Spleen (tissue), 13 donors: ENCODE results near the gene PXYLP1. TPM values are rescaled to one million over a fixed set of nuclear protein-coding genes. Genes with fewer than 3 reads are reported as not detected.

Source experiments
- DNase-seq: peaks from one replicate; pipeline ENCODE4 v3.0.0-alpha.2; 2020
- H3K27ac ChIP-seq, 8 donors: fragments of 200-600 bp; sonication (generic) in 7 of 8; 1 replicate in 4 of 8; 2 replicates in 4 of 8; pipeline versions ENCODE4 v1.5.0 to v1.8.0; 2016 to 2021; ENCODE audit warnings: inconsistent platforms in 4 of 8, mild to moderate bottlenecking in 4 of 8, moderate library complexity in 1 of 8
- H3K27me3 ChIP-seq, 7 donors: fragments of 200-600 bp; sonication (generic) in 6 of 7; replicated peaks in 1 of 7; 1 replicate in 4 of 7; 2 replicates in 3 of 7; pipeline versions ENCODE4 v1.5.0 to v1.8.0; 2016 to 2021; ENCODE audit warnings: inconsistent platforms in 3 of 7, mild to moderate bottlenecking in 1 of 7
- H3K36me3 ChIP-seq, 6 donors: fragments of 200-600 bp; sonication (generic) in 5 of 6; 1 replicate in 4 of 6; 2 replicates in 2 of 6; pipeline versions ENCODE4 v1.5.0 to v1.8.0; 2016 to 2021; ENCODE audit warnings: inconsistent platforms in 2 of 6
- H3K4me1 ChIP-seq, 6 donors: fragments of 200-600 bp; sonication (generic) in 5 of 6; 1 replicate in 3 of 6; 2 replicates in 3 of 6; pipeline versions ENCODE4 v1.5.0 to v1.8.0; 2016 to 2021; ENCODE audit warnings: inconsistent platforms in 3 of 6
- H3K4me3 ChIP-seq, 8 donors: fragments of 200-600 bp; sonication (generic) in 7 of 8; 1 replicate in 4 of 8; 2 replicates in 4 of 8; pipeline versions ENCODE4 v1.5.0 to v1.8.0; 2016 to 2021; ENCODE audit warnings: inconsistent platforms in 4 of 8, mild to moderate bottlenecking in 4 of 8, moderate library complexity in 2 of 8
- H3K9me3 ChIP-seq, 8 donors: fragments of 200-600 bp; sonication (generic) in 7 of 8; 1 replicate in 4 of 8; 2 replicates in 4 of 8; pipeline versions ENCODE4 v1.5.0 to v1.8.0; 2016 to 2021; ENCODE audit warnings: inconsistent platforms in 4 of 8
- CTCF ChIP-seq, 11 experiments: fragments of 200-600 bp in 7 of 11; fragments of 450-650 bp in 4 of 11; sonication (generic) in 4 of 11; IDR thresholded peaks in 8 of 11; conservative IDR thresholded peaks in 3 of 11; 1 replicate in 7 of 11; 2 replicates in 4 of 11; pipeline versions ENCODE4 v1.4.0 to v1.8.0; 2016 to 2021; ENCODE audit warnings: antibody characterized with exemption in 11 of 11, inconsistent platforms in 4 of 11, mild to moderate bottlenecking in 1 of 11
- POLR2A ChIP-seq, 3 donors: fragments of 450-650 bp; IDR thresholded peaks; one replicate each; pipeline ENCODE4 v1.5.1; 2017; ENCODE audit warnings: antibody characterized with exemption in 3 of 3, mild to moderate bottlenecking in 1 of 3
- POLR2AphosphoS5 ChIP-seq, 3 donors: sonication (generic); formaldehyde crosslinking; IDR thresholded peaks; one replicate each; pipeline ENCODE4 v1.5.1; 2017; ENCODE audit warnings: antibody characterized with exemption in 3 of 3
- WGBS, 5 donors: extraction: QIAGEN DNeasy Blood & Tissue Kit in 3 of 5; methylation state at CpG; one replicate each; pipeline versions ENCODE4 v1.1.5 to v1.1.7; 2013 to 2018; 5-methylcytosine and 5-hydroxymethylcytosine counted together
- intact Hi-C: fragments of 100-400 bp; cut with DNase I; formaldehyde crosslinking; loops from one replicate; pipeline ENCODE4 v1.15.0; 2023; ENCODE audit warnings: low total_unique reads
- long read RNA-seq, 2 donors: transcript quantifications; one replicate each; lab custom pipeline, GENCODE V29; 2026
- polyA plus RNA-seq, 3 donors: library from polyadenylated mRNA; stranded (reverse); fragments of 200-250 nt; gene quantifications; one replicate each; pipeline ENCODE4 v1.2.1, GENCODE V29; 2013
- total RNA-seq, 7 donors: library from RNA; depleted of rRNA in 3 of 7; stranded (reverse); fragments of >200 nt in 3 of 7; fragmentation: NEBNext Ultra II Directional in 4 of 7; extraction: Animal tissue kit (Norgen Biotek cat#: 25700) in 4 of 7; gene quantifications; one replicate each; pipeline versions ENCODE4 v1.1.0 to v1.2.1, GENCODE V29; 2016 to 2021
- donor health status: healthy with polysubstance abuse.
- donor health status: DM: no; HTN: no; CAD: no; lungs with moderate emphysema.
- donor health status: DM: no; HTN: no; CAD: no.
- donor health status: Bipolar disorder and iron deficiency.
- donor health status: healthy.
- donor health status: DM: no; HTN: no; CAD: no.
- donor health status: DM: yes; HTN: yes; CAD: no.

Gene PXYLP1
- 10 to 100 TPM in 3 of 7 donors, 1 to 10 TPM in 4; 6.4 to 15.6 (median 9.5) TPM for total RNA-seq
- polyA plus RNA-seq: 1 to 10 TPM; 2.9 to 4.1 (median 3.0) TPM
- long read RNA-seq, donor 1, partial matches to known transcripts: 0 of 1 reads
- long read RNA-seq, donor 1, other reads (novel, unspliced or antisense): 0 of 1 reads
- long read RNA-seq, donor 2, partial matches to known transcripts: 0 of 2 reads
- long read RNA-seq, donor 2, other reads (novel, unspliced or antisense): 0 of 2 reads

DNA sequence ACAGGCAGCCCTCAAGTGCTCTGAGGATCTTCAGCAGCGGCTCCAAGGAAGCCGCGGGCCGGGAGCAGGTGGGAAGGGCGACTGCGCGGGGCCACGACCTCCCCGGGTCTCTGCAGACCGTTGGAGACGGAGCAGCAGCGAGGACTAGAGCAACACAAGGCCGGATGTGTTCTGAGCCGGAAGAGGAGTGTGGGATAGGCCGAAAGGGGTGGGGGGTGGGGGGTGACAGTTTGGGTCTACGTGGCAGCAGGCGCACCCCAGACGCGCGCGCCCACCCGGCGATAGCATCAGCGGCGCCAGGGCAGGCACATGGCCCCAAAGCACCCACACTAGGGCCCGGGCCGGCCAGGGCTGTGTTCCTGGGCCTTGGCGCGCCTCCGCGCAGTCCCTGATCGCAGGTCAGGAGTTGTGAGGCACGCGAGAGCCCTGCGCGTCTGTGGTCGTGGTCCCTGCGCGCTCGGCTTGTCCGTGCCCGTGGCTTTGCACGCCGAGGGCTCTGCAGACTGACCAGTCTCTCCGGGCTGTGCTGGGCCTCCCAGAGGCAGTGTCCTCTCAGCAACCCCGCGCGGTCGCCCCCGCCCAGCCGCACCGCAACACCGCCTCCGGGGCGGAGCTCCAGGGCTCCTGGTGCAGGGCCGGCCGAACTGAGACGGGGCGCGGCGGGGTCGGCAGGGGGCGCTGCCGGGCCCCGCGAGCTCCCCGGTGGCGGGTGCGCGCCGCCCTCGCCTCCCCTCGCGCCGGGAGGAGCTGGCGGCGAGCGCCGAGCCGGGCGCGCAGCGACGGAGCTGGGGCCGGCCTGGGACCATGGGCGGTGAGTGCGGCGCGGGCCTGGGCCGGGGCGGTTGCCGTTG lies at the start of gene PXYLP1:
TSS of gene PXYLP1 (plus strand) at position 725 of the 851 bp plus-strand sequence. CDS start 28,351 bp downstream, outside the sequence.
- H3K27ac ChIP-seq: peak within 1 kb of the TSS; percentile 84 to 98 (median 95)
- TF ChIP-seq POLR2A (IDR thresholded peaks at IDR 0.05) (peak; percentile 8 to 36 (median 11)), CTCF (IDR thresholded peaks at IDR 0.05 in 8 of 11, conservative IDR thresholded peaks at IDR 0.05 in 3 of 11) (peak; percentile 16 to 93 (median 82)), POLR2AphosphoS5 (IDR thresholded peaks at IDR 0.05) (peak; percentile 90 to 94 (median 91))
- 0 to 1% (median 1%) methylated on average over 6 to 92 of the region's 92 CpGs for WGBS, 5 donors
- H3K27me3 ChIP-seq: no peaks in the 10 kb centered on the region
- H3K4me3 ChIP-seq: peak within 1 kb of the TSS; percentile 73 to 91 (median 78)
- intact Hi-C loops: no loop called here
- peaks cover 0 to 10% (median 0%) of the 10 kb centered on the region in 6 donors for H3K36me3 ChIP-seq
- DNase-seq: peak; percentile 100
- H3K4me1 ChIP-seq: peaks cover 9 to 52% (median 25%) of the 10 kb centered on the region in 6 donors
- no peaks in the 10 kb centered on the region for H3K9me3 ChIP-seq

DNA sequence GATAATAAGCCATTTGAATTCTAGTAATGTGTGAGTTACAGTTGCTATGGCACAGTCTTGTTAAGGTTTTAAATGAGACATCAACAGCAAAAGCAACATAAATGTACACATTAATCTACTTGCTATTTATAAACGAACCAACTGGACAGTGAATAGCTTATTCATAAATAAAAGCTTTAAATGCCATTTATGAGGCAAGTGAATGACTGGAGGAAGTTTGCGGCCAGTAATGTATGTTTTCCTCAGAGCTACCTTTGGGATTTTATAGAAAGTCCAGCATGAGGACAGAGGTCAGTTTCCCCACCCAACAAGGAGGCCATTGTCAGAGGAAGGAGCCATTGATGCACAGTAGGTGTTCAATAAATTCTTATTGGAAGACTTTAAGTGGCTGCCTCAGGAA lies 48.0 kb upstream of the PXYLP1 start:
- DNase-seq: no peak
- Histone ChIP-seq H3K4me3 (no peak overlapping the region), H3K27me3 (no peaks in the 10 kb centered on the region), H3K27ac (no peak overlapping the region), H3K4me1 (no peaks in the 10 kb centered on the region), H3K36me3 (no peaks in the 10 kb centered on the region), H3K9me3 (peaks cover 0 to 18% (median 13%) of the 10 kb centered on the region in 8 donors)
- TF ChIP-seq CTCF (IDR thresholded peaks at IDR 0.05 in 8 of 11, conservative IDR thresholded peaks at IDR 0.05 in 3 of 11) (no peak), POLR2A (IDR thresholded peaks at IDR 0.05) (no peak), POLR2AphosphoS5 (IDR thresholded peaks at IDR 0.05) (no peak)
- WGBS, 5 donors: 38 to 80% (median 61%) methylated on average over 2 of the region's 2 CpGs
- intact Hi-C loops: no loop called here

- no peak for DNase-seq
- Histone ChIP-seq H3K4me1 (no peaks in the 10 kb centered on the region), H3K36me3 (no peaks in the 10 kb centered on the region), H3K27me3 (no peaks in the 10 kb centered on the region), H3K27ac (no peak overlapping the region), H3K4me3 (no peak overlapping the region), H3K9me3 (peaks cover 0 to 17% (median 12%) of the 10 kb centered on the region in 8 donors)
- intact Hi-C loops: no loop called here
- TF ChIP-seq POLR2AphosphoS5 (IDR thresholded peaks at IDR 0.05) (no peak), POLR2A (IDR thresholded peaks at IDR 0.05) (no peak), CTCF (IDR thresholded peaks at IDR 0.05 in 8 of 11, conservative IDR thresholded peaks at IDR 0.05 in 3 of 11) (no peak)
- 60 to 89% (median 81%) methylated on average over 4 of the region's 4 CpGs for WGBS, 5 donors
These were observed 47.2 kb upstream of the PXYLP1 start for GRCh38 chr3:141184430-141184829.
